PC-9 (cell line): ENCODE measurements around the gene CUL9. TPM values are rescaled to one million over a fixed set of nuclear protein-coding genes. Genes with fewer than 3 reads are reported as not detected.

ENCODE experiments used
- BruUV-seq: library from RNA; stranded (reverse); fragments of 400-500 nt; replicated peaks from 2 replicates; lab custom pipeline; 2021; lab: Mats Ljungman, UMichigan
- CTCF ChIA-PET: fragments of 300-600 bp; sonication (Branson Sonifier 250); formaldehyde crosslinking; loops from one replicate; lab custom pipeline; 2022; ENCODE audit warnings: antibody characterized with exemption; lab: Charles Lee
- POLR2A ChIA-PET: fragments of 300-600 bp; sonication (Branson Sonifier 250); formaldehyde crosslinking; loops from one replicate; lab custom pipeline; 2022; ENCODE audit warnings: antibody characterized with exemption; ENCODE audit not compliant: unreplicated experiment; lab: Charles Lee
- DNase-seq, 2 experiments: peaks; one replicate each; pipeline versions ENCODE4 v3.0.0 to v3.0.0-alpha.2; 2015 to 2022; ENCODE audit warnings: mixed read lengths in 1 of 2
- H2AFZ ChIP-seq: fragments of 200-600 bp; sonication (generic); 2 replicates; pipeline ENCODE4 v1.8.1; 2017; ENCODE audit warnings: antibody characterized with exemption
- H3F3A ChIP-seq: fragments of 200-600 bp; sonication (generic); 2 replicates; pipeline ENCODE4 v1.8.1; 2017; ENCODE audit warnings: antibody characterized with exemption, mild to moderate bottlenecking, low read depth; ENCODE audit not compliant: insufficient read depth
- H3K27ac ChIP-seq: fragments of 200-600 bp; sonication (generic); 2 replicates; pipeline ENCODE4 v1.6.1; 2016; ENCODE audit warnings: mixed run types
- H3K27me3 ChIP-seq: fragments of 200-600 bp; sonication (generic); 2 replicates; pipeline ENCODE4 v1.6.1; 2016; ENCODE audit warnings: low read depth, mixed run types; ENCODE audit not compliant: insufficient read depth
- H3K36me3 ChIP-seq: fragments of 200-600 bp; sonication (generic); 2 replicates; pipeline ENCODE4 v1.6.1; 2016; ENCODE audit warnings: low read depth, mixed run types
- H3K4me1 ChIP-seq: fragments of 200-600 bp; sonication (generic); replicated peaks from 2 replicates; pipeline ENCODE4 v1.6.1; 2016; ENCODE audit warnings: mixed run types; ENCODE audit not compliant: insufficient read depth
- H3K4me2 ChIP-seq: fragments of 200-600 bp; sonication (generic); 2 replicates; pipeline ENCODE4 v1.6.1; 2017; ENCODE audit warnings: mixed run types
- H3K4me3 ChIP-seq: fragments of 200-600 bp; sonication (generic); 2 replicates; pipeline ENCODE4 v1.6.1; 2016; ENCODE audit warnings: mixed run types
- H3K79me2 ChIP-seq: fragments of 200-600 bp; sonication (generic); 2 replicates; pipeline ENCODE4 v1.6.1; 2017; ENCODE audit warnings: low read depth, mixed run types
- H3K9me2 ChIP-seq: fragments of 200-600 bp; sonication (generic); 2 replicates; pipeline ENCODE4 v1.8.1; 2017; ENCODE audit warnings: mild to moderate bottlenecking; ENCODE audit not compliant: insufficient read depth
- H3K9me3 ChIP-seq: fragments of 200-600 bp; sonication (generic); 2 replicates; pipeline ENCODE4 v1.8.1; 2016; ENCODE audit warnings: low read depth; ENCODE audit not compliant: insufficient read depth
- H4K20me1 ChIP-seq: fragments of 200-600 bp; sonication (generic); 2 replicates; pipeline ENCODE4 v1.8.1; 2017; ENCODE audit not compliant: insufficient read depth
- EZH2 ChIP-seq: fragments of 200-600 bp; sonication (generic); IDR thresholded peaks from 2 replicates; pipeline ENCODE4 v1.8.0; 2017; ENCODE audit warnings: antibody characterized with exemption, low read depth
- intact Hi-C: fragments of 100-400 bp; cut with micrococcal nuclease; formaldehyde crosslinking; loops from one replicate; pipeline ENCODE4 v1.10.0; 2022; ENCODE audit not compliant: unreplicated experiment
- total RNA-seq: library from RNA; stranded (reverse); gene quantifications from 2 replicates; pipeline ENCODE4 v1.2.3, GENCODE V29; 2021
- TF ChIP-seq, protein P1 (sequence below): fragments of 200-600 bp; sonication (generic); conservative IDR thresholded peaks from 2 replicates; pipeline ENCODE4 v1.6.1; 2017; ENCODE audit warnings: mixed run types, antibody characterized with exemption, mild to moderate bottlenecking, moderate library complexity

CUL9 gene
- total RNA-seq, 1 experiment from 2014 or later, result 52.8 TPM

DNA sequence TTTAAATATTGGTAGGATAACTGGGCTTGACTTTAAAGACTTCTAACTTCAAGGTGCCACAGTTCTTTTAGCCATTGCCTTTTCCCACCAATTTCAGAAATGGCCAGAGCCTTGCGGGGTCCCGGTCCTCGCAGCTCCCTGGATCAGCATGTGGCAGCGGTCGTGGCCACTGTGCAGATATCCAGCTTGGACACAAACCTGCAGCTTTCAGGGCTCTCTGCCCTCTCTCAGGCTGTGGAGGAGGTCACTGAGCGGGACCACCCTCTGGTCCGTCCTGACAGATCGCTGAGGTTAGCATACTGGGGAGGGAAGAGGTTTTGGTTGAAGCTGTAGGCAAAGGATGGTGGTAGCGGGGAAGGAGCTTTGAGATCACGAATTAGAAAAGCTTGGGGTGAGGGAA, 6.4 kb downstream of the CUL9 start:
- Histone ChIP-seq H3K79me2 (no peaks in the 10 kb centered on the region), H2AFZ (no peak overlapping the region), H3K36me3 (peaks cover 6% of the 10 kb centered on the region; the same call in 1 of the 2 replicates), H3K4me1 (0 out of 2 replicates have a peak, but pooled peaks cover under 1% of the 10 kb centered on the region), H3K27ac (no peak overlapping the region), H3K9me3 (no peaks in the 10 kb centered on the region), H3K9me2 (no peaks in the 10 kb centered on the region), H4K20me1 (no peaks in the 10 kb centered on the region), H3K4me2 (no peak overlapping the region), H3F3A (peaks cover 12% of the 10 kb centered on the region; the same call in 1 of the 2 replicates), H3K4me3 (no peak overlapping the region), H3K27me3 (no peaks in the 10 kb centered on the region)
- ChIA-PET POLR2A (no interaction called here), CTCF (no interaction called here)
- no TSS peak for BruUV-seq
- intact Hi-C loops, result no loop called here
- TF ChIP-seq EZH2, result no peak
- TF ChIP-seq, protein P1, sequence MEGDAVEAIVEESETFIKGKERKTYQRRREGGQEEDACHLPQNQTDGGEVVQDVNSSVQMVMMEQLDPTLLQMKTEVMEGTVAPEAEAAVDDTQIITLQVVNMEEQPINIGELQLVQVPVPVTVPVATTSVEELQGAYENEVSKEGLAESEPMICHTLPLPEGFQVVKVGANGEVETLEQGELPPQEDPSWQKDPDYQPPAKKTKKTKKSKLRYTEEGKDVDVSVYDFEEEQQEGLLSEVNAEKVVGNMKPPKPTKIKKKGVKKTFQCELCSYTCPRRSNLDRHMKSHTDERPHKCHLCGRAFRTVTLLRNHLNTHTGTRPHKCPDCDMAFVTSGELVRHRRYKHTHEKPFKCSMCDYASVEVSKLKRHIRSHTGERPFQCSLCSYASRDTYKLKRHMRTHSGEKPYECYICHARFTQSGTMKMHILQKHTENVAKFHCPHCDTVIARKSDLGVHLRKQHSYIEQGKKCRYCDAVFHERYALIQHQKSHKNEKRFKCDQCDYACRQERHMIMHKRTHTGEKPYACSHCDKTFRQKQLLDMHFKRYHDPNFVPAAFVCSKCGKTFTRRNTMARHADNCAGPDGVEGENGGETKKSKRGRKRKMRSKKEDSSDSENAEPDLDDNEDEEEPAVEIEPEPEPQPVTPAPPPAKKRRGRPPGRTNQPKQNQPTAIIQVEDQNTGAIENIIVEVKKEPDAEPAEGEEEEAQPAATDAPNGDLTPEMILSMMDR, result no peak
- DNase-seq, result no peak

DNA sequence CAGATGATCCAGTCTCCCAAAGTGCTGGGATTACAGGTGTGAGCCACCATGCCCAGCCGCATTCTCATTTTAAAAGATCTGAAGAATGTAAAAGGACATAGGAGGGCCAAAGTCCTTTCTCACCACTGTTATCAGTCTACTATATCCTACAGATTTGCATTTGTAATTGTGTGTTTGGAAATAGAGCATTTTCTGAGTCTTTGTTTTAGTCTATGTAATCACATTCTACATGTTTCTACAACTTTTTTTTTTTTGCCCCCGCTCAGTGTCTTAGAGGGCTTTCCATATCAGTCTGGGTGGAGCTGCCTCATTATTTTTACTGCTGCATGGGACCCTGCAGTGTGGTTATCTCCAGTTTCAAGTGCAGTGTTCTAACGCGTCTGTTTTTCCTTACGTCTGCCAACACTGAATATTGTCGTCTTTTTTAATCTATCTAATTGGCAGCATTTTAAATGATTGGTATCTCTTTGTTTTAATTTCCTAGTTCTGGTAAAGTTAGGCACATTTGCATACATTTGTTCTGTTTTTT, 7.8 kb downstream of the CUL9 start:
- Histone ChIP-seq H4K20me1 (no peaks in the 10 kb centered on the region), H3K4me3 (no peak overlapping the region), H3K4me2 (no peak overlapping the region), H3K27me3 (no peaks in the 10 kb centered on the region), H3K9me3 (no peaks in the 10 kb centered on the region), H3K36me3 (peaks cover 6% of the 10 kb centered on the region; the same call in 1 of the 2 replicates), H3K27ac (no peak overlapping the region), H3K9me2 (no peaks in the 10 kb centered on the region), H3F3A (peaks cover 12% of the 10 kb centered on the region; the same call in 1 of the 2 replicates), H3K79me2 (no peaks in the 10 kb centered on the region), H2AFZ (no peak overlapping the region), H3K4me1 (no peaks in the 10 kb centered on the region)
- no TSS peak for BruUV-seq
- CTCF ChIA-PET, result no interaction called here
- intact Hi-C loops, result no loop called here
- TF ChIP-seq, protein P1, result no peak
- no peak for TF ChIP-seq EZH2
- DNase-seq, result no peak
- POLR2A ChIA-PET, result no interaction called here

DNA sequence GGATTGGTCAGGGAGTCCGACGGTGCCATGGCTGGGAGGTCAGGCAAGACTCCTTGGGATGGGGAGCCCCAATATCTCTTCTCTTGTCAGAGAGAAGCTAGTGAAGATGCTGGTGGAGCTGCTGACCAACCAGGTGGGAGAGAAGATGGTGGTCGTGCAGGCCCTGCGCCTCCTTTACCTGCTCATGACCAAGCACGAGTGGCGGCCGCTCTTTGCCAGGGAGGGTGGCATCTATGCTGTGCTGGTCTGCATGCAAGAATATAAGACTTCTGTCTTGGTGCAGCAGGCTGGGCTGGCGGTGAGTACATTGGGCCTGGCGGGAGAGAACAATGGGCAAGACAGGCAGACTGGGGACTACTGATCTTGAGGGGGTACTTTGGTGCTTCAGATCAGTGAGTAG, 10.9 kb downstream of the CUL9 start:
- H3K4me3 ChIP-seq, result no peak overlapping the region
- TF ChIP-seq EZH2, result no peak
- TF ChIP-seq, protein P1, result no peak
- H3K4me2 ChIP-seq, result no peak overlapping the region
- H3K36me3 ChIP-seq, result peaks cover 6% of the 10 kb centered on the region; the same call in 1 of the 2 replicates
- H4K20me1 ChIP-seq, result no peaks in the 10 kb centered on the region
- POLR2A ChIA-PET, result no interaction called here
- no peaks in the 10 kb centered on the region for H3K79me2 ChIP-seq
- H3K9me2 ChIP-seq, result no peaks in the 10 kb centered on the region
- no peak overlapping the region for H2AFZ ChIP-seq
- H3K27ac ChIP-seq, result no peak overlapping the region
- intact Hi-C loops, result no loop called here
- H3K27me3 ChIP-seq, result no peaks in the 10 kb centered on the region
- peaks cover 12% of the 10 kb centered on the region; the same call in 1 of the 2 replicates for H3F3A ChIP-seq
- no peaks in the 10 kb centered on the region for H3K9me3 ChIP-seq
- BruUV-seq, result no TSS peak
- CTCF ChIA-PET, result no interaction called here
- DNase-seq, result no peak
- no peaks in the 10 kb centered on the region for H3K4me1 ChIP-seq
